ENCODE measurements around the gene SLC35G6.

SLC35G6 gene

GRCh38 chr17:7508145-7508544, 26.9 kb downstream of the SLC35G6 start:
- DNase-seq, result no peak

- no peak for DNase-seq
Observed at GRCh38 chr17:7508846-7509245, 27.6 kb downstream of the SLC35G6 start.

GRCh38 chr17:7509937-7510336, 28.7 kb downstream of the SLC35G6 start:
- no peak for DNase-seq

- DNase-seq, result no peak
Observed at GRCh38 chr17:7511108-7511507, 29.9 kb downstream of the SLC35G6 start.

GRCh38 chr17:7512105-7512504, 30.9 kb downstream of the SLC35G6 start:
- no peak for DNase-seq

GRCh38 chr17:7512824-7513540, 31.7 kb downstream of the SLC35G6 start:
- no peak for DNase-seq

GRCh38 chr17:7513850-7514419, 32.7 kb downstream of the SLC35G6 start:
- DNase-seq, result no peak

- no peak for DNase-seq
Observed at GRCh38 chr17:7515911-7516610, 34.8 kb downstream of the SLC35G6 start.

- DNase-seq, result no peak
Observed at GRCh38 chr17:7523033-7523432, 41.8 kb downstream of the SLC35G6 start.

- no peak for DNase-seq
Observed at GRCh38 chr17:7528842-7529241, 47.6 kb downstream of the SLC35G6 start.

GRCh38 chr17:7530023-7530900, 49.0 kb downstream of the SLC35G6 start:
- DNase-seq, result no peak

All from NCI-H2029 (cell line).